ENCODE data around the gene ITSN1.
"Not testable (repeated sequence)": the region's sequence is repeated elsewhere in the genome, so short reads cannot be mapped to it uniquely, and the experiment has no call there.

The ITSN1 gene

GRCh38 chr21:33642027-33642895 lies at the start of gene ITSN1:
Gene ITSN1 (plus strand): TSS chr21:33642501. CDS start chr21:33718829, 76,328 bp downstream.
- peak; percentile 100 for DNase-seq (ENCODE audit: low read depth)

DNA sequence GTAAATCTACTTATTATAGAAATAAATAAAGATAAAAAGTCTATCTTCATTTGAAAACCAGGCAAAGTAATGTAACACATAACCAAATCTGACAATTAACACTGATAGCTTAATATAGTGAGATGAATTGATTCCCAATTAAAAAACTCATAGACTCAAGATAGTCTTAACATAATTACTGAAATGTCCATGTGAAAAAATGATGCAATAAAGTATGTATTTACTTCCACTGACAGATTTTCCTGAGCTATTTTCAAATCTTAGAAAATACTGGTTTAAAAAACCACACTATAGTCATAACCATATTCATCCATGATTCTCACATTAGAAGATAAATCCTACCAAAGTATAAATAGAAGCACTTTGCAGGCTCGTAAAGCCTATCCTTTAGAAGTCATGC lies 44.2 kb upstream of the ITSN1 start:
- no peak for DNase-seq (ENCODE audit: low read depth)

DNA sequence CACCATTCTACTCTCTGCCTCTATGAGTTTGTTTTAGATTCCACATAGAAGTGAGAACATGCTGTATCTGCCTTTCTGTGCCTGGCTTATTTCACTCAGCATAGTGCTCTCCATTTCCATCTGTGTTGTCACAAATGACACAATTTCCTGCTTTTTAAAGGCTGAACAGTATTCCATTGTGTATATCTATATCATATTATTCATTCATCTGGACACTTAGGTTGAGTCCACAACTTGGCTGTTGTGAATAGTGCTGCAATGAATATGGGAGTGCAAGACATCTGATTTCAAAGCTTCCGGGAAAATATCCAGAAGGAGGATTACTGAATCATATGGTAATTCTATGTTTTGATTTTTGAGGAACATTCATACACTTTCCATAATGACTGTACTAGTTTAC lies 33.7 kb upstream of the ITSN1 start:
- DNase-seq (ENCODE audit: low read depth): no peak

DNA sequence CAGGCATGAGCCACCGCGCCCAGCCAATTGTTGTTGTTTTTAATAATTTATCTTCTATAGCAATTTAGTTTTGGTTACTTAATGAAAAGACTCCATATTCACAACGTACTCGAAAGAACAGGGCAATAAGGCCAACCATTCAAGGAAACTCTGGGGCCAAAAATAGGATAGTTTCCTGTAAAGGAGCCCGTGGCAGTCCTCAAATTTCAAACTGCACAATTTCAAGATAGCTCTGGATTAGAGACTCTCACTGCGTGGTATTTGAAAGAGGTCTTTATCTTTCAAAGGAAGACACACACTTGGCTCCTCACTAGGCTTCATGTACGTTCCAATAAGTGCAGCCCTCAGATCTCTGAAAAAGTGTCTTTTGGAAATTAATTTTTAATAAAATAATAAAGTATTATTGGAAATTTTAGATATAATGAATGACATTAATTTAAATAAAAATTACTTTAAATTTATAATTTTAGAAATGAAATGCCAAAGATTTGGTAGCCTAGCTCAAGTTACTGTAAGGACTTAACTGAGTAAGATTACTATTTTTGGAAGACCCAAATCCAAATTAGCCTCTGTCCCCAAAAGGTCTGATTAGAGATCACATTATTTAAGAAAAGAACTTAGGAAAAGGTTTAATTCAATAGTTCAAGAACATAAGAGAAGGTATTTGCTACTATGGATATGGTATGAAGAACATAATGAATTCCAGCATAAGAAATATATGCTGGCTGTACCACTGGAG lies 31.1 kb upstream of the ITSN1 start:
- no peak for DNase-seq (ENCODE audit: low read depth)

DNA sequence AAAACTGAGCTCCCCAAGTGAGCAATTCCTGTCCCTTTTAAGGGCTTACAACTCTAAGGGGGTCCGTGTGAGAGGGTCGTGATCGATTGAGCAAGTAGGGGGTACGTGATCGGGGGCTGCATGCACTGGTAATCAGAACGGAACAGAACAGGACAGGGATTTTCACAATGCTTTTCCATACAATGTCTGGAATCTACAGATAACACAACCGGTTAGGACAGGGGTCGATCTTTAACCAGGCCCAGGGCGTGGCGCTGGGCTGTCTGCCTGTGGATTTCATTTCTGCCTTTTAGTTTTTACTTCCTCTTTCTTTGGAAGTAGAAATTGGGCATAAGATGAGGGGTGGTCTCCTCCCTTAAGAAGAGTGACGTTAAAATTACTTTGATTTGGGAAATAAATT lies 24.7 kb upstream of the ITSN1 start:
- not testable (repeated sequence) for DNase-seq (ENCODE audit: low read depth)

- no peak for DNase-seq (ENCODE audit: low read depth)
Observed at GRCh38 chr21:33618407-33618806, 23.9 kb upstream of the ITSN1 start.

DNA sequence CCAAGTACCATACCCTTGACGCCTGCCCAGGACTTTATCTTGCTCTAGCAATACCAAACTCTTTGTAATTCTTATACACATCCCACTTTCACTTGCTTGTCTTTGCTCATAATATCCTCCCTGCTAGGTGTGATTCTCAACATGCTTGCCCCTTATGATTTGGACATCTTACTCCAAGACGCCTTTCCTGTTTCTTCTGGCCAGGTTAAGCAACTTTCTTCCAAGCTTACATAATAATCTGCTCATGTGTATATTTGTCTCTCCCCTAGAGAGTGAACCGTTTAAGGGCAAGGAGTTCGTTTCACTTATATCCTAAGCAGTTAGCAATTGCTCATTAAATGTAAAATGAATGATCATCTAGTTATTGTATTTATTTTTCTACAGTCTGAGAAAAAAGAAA lies 22.6 kb upstream of the ITSN1 start:
- no peak for DNase-seq (ENCODE audit: low read depth)

GRCh38 chr21:33622253-33622652 lies 20.0 kb upstream of the ITSN1 start:
- DNase-seq (ENCODE audit: low read depth): no peak

DNA sequence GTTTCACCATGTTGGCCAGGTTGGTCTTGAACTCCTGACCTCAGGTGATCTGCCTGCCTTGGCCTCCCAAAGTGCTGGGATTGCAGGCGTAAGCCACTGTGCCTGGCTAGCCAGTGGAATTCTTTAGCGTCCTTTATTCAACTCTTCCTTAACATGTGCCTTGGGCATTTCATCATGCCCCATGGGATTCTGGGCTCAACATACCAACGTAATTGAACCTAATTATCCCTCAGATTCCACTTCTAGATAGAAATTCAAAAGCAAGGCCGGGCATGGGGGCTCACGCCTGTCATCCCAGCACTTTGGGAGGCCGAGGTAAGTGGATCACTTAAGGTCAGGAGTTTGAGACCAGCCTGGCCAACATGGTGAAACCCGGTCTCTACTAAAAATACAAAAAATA lies 16.1 kb upstream of the ITSN1 start:
- not testable (repeated sequence) for DNase-seq (ENCODE audit: low read depth)

DNA sequence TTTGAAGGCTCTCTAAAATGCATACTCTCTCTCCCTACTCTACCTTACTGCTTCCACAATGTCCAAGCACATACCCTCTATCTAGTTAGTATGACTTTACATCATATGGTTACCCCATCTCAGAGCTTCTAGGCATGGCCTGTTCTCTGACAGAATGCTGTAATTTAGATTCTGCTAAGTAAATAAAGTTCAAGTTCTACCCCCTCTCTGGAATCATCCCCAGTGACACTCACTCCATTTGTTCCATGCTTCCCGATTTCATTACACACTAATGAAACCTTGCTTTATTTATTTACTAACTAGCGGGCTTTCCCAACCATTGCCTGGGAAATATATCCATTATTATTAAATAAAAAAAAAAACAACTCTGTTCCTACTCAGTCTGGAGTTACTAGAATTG lies 8.0 kb upstream of the ITSN1 start:
- no peak for DNase-seq (ENCODE audit: low read depth)

DNA sequence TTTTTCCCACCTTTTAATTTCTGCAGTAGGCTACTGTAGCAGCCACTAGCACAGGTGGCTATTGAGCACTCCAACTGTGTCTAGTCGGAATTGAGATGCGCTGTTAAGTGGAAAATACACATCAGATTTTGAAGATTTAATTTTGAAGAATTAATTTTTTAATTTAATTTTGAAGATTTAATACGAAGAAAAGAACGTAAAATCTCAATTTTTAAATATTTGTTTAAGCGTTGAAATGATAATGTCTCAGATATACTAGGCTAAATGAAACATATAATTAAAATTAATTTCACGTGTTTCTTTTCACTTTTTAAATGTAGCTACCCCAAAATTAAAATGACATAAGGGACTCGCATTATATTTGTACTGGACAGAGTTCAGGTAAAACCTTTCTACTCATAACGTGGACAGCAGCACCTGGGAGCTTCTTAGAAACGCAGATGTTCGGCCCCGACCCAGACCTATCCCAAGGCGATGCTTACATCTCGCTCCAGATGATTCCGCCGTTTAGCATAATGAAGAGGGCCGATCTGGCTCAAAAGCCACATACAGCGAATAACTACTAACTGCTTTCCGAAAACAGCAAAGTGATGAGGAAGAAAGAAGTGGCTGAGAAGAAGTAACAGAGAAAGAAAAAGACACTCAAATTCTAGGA lies 1.5 kb upstream of the ITSN1 start:
- no peak for DNase-seq (ENCODE audit: low read depth)

DNA sequence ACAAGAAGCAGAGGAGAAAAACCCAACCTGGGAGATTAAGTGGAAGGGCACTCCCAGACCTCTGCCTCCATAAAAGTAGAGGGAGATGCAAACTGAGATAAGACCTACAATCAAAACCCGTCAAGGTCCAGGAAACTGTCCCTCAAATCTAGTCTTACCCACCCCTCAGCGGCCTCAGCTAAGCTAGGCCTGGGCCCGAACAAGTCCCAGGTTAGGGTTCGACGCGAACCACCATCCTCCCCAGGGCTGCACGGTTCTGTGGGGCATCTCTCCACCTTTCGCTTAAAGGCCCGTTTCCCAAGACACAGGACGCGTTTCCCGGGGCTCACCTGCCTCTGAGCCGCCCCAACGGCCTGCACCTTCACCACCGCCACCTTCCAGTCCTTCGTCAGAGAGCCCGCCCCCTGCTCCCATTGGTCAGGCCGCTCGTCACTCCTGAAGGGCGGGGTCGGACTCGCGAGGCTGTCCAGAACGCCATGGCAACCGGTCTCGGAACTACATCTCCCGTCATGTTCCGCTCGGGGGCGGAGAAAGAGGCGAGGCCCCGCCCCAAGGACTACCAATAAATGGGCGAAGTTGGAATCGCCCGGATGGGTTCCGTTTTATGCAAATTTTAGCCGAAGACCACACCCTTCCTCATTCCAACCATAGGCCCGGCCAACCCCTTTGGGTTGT lies 812 bp upstream of the ITSN1 start, which contains the start of gene CRYZL1:
TSS of gene CRYZL1 (minus strand) at position 390 of the 675 bp plus-strand sequence. CDS start 10,190 bp downstream, outside the sequence.
- peak; percentile 100 for DNase-seq (ENCODE audit: low read depth)

GRCh38 chr21:33642896-33643657 lies 776 bp downstream of the ITSN1 start:
- peak; percentile 27 for DNase-seq (ENCODE audit: low read depth)

DNA sequence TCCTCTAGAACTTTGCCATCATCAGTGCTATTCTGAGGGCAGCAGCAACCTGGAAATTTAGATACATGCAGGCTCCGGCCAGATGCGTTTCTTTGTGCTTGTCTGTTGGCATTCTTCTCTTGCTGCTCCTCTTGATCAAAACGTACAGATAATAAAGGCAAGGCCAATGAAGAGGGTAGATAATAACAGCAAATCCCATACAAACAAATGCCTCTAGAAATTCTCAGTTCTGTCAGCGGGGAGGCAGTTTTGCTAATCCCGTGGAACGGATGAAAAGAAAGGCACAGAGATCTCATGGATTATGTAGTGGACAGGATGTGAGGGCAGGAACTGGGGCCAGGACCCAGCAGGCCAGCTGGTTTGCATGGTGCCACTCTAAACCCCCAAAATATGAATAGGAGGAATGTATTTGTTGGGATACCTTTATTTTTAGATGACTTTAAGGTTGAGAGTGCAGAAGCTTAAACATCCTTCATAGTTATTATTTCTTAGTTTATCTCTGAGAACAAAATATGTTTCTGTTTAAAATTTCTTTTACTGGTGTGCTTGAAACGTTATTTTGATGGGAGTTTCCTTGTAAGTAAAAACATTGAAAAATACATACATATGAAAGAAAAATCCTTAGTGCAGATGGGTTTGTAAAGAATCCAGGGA lies 1.5 kb downstream of the ITSN1 start:
- no peak for DNase-seq (ENCODE audit: low read depth)

- DNase-seq (ENCODE audit: low read depth): no peak
Observed at GRCh38 chr21:33644383-33645074, 2.2 kb downstream of the ITSN1 start.

DNA sequence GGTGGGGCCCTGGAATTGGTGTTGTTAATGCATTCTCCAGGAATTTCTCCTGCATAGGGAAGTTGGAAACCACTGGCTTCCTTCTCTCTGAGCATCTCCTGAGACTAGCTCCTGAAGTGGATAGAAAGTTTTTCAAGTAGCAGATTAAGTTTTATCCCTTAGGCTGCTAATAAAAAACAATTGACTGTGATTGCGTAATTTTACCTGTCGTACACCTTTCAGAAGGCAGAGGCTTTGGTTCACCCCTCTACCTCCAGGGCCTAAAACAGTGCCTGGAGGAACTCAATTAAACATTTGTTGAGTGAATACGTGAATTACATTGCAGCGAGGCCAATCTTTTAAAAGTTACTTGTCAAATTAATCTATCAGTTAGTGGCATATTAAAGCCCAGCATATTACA lies 3.4 kb downstream of the ITSN1 start:
- no peak for DNase-seq (ENCODE audit: low read depth)

DNA sequence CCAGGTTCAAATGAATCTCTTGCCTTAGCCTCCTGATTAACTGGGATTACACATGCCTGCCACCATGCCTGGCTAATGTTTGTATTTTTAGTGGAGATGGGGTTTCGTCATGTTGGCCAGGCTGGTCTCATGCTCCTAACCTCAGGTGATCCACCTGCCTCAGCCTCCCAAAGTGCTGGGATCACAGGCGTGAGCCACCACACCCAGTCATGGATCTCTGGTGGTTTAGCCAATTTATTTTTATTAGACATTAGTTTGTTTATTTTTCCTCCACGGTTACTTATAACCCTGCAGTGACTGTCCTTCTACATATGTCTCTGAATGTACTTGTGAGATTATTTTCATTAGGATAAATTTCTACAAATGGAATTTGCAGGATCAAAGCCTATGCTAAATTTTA lies 5.3 kb downstream of the ITSN1 start:
- DNase-seq (ENCODE audit: low read depth): no peak

- DNase-seq (ENCODE audit: low read depth): no peak
Observed at GRCh38 chr21:33648555-33648954, 6.3 kb downstream of the ITSN1 start.

DNA sequence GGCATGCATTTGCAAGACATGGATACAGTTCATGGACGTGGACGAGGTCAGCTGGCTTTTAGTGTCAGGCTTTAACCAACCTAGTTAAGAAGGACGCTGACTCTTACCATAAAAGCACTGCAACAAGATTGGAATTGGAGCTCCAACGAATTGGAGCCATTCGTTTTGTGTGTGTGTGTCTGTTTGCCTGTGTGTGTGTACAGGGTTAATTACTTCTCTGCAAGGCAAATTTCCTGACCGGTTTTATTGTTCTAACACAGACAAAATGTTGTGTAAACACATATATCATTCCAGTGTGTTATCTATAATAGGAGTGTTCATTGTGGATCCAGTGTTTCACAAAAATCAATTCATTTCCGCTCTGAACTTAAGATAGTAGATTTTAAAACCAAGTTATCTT lies 7.9 kb downstream of the ITSN1 start:
- no peak for DNase-seq (ENCODE audit: low read depth)

- DNase-seq (ENCODE audit: low read depth): no peak
Observed at GRCh38 chr21:33650929-33651509, 8.7 kb downstream of the ITSN1 start.
